Measurements from ENCODE around the gene WDR83.

The WDR83 gene

DNA sequence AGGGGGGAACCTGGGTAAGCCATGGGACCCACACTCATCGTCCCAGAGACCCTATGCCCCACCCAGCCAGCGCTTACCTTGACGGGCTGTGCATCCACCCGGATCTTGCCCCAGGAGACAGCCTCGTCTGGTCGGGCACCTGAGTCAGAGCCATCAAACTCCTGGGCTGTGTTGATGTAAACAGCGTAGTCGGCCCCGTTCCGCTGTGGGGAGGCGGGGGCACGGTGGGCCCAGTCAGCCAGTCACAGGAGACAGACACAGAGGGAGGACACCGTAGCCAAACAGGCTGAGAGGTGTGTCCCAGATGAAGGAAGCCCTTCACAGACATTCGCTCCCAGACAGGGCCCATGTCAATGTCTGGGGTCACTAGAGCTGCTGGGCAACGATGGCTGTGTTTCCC, 9.3 kb downstream of the WDR83 start:
- no peak overlapping the region for H3K27ac ChIP-seq (ENCODE audit: extremely low read depth, low read depth, low read length)
- H3K4me3 ChIP-seq (ENCODE audit: low read depth, low read length): no peak overlapping the region
- H3K4me1 ChIP-seq (ENCODE audit: control insufficient read depth, insufficient read depth, low read length): no peaks in the 10 kb centered on the region
- H3K9me3 ChIP-seq (ENCODE audit: control insufficient read depth, insufficient read depth, low read depth, low read length): no peaks in the 10 kb centered on the region
- ChIA-PET POLR2A (interaction anchor here (0.9 kb wide), 2 partner anchors 17 to 20 kb away, joined by 3 read pairs; partner anchors contain the start of gene FBXW9), CTCF (interaction anchor here (0.6 to 1.2 kb wide), 5 partner anchors 13 to 752 kb away, joined by 3 to 16 read pairs (median 3); no protein-coding TSS in a partner anchor)
- no peak for TF ChIP-seq HIC1 (tag by site-specific recombination; IDR thresholded peaks at IDR 0.05)
- TF ChIP-seq ZNF549 (tag by site-specific recombination; IDR thresholded peaks at IDR 0.05): no peak
- no peak for TF ChIP-seq ZNF221 (tag by site-specific recombination; IDR thresholded peaks at IDR 0.05; ENCODE audit: borderline replicate concordance)
- no peak for TF ChIP-seq ZNF214 (tag by site-specific recombination; IDR thresholded peaks at IDR 0.05; ENCODE audit: borderline replicate concordance)
- TF ChIP-seq ZNF335 (tag by site-specific recombination; conservative IDR thresholded peaks at IDR 0.05): no peak
- no peak for TF ChIP-seq ZNF292 (tag by site-specific recombination; IDR thresholded peaks at IDR 0.05; ENCODE audit: borderline replicate concordance, low read depth)
- TF ChIP-seq ZNF776 (tag by site-specific recombination; IDR thresholded peaks at IDR 0.05; ENCODE audit: borderline replicate concordance): no peak
- no peak for TF ChIP-seq ZNF133 (tag by site-specific recombination; IDR thresholded peaks at IDR 0.05)
- no peak for TF ChIP-seq ZNF426 (tag by site-specific recombination; IDR thresholded peaks at IDR 0.05)
- TF ChIP-seq ZNF677 (tag by site-specific recombination; IDR thresholded peaks at IDR 0.05): no peak
- no peak for TF ChIP-seq ZNF324 (tag by site-specific recombination; IDR thresholded peaks at IDR 0.05)
- no peak for TF ChIP-seq KLF9 (tag by site-specific recombination; IDR thresholded peaks at IDR 0.05; ENCODE audit: low read depth)
- TF ChIP-seq, protein P1, sequence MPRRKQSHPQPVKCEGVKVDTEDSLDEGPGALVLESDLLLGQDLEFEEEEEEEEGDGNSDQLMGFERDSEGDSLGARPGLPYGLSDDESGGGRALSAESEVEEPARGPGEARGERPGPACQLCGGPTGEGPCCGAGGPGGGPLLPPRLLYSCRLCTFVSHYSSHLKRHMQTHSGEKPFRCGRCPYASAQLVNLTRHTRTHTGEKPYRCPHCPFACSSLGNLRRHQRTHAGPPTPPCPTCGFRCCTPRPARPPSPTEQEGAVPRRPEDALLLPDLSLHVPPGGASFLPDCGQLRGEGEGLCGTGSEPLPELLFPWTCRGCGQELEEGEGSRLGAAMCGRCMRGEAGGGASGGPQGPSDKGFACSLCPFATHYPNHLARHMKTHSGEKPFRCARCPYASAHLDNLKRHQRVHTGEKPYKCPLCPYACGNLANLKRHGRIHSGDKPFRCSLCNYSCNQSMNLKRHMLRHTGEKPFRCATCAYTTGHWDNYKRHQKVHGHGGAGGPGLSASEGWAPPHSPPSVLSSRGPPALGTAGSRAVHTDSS (tag by site-specific recombination; IDR thresholded peaks at IDR 0.05): no peak
- no peak for TF ChIP-seq YY2 (tag by site-specific recombination; IDR thresholded peaks at IDR 0.05)
- TF ChIP-seq SETDB1 (IDR thresholded peaks at IDR 0.05; ENCODE audit: insufficient read length, low read length): no peak
- no peak for TF ChIP-seq ATF2 (tag by site-specific recombination; IDR thresholded peaks at IDR 0.05; ENCODE audit: low read depth)
- H3K36me3 ChIP-seq (ENCODE audit: control insufficient read depth in 2 of 2, insufficient read depth in 1 of 2, low read length in 2 of 2): peaks cover 35 to 78% of the 10 kb centered on the region in 2 experiments; a peak in 2 of 3 replicates

GRCh38 chr19:12676384-12676792, 9.8 kb downstream of the WDR83 start:
- no peaks in the 10 kb centered on the region for H3K4me1 ChIP-seq (ENCODE audit: control insufficient read depth, insufficient read depth, low read length)
- no peak overlapping the region for H3K4me3 ChIP-seq (ENCODE audit: low read depth, low read length)
- ChIA-PET CTCF (interaction anchor here (0.6 to 1.2 kb wide), 11 partner anchors 14 to 753 kb away, joined by 3 to 16 read pairs (median 4); partner anchors contain the start of genes ZNF490 and ZNF791), POLR2A (interaction anchor here (0.9 to 1.2 kb wide), 3 partner anchors 16 to 204 kb away, joined by 3 read pairs; partner anchors contain the start of gene FBXW9)
- peaks cover 35 to 78% of the 10 kb centered on the region in 2 experiments; a peak in 2 of 3 replicates for H3K36me3 ChIP-seq (ENCODE audit: control insufficient read depth in 2 of 2, insufficient read depth in 1 of 2, low read length in 2 of 2)
- no peaks in the 10 kb centered on the region for H3K9me3 ChIP-seq (ENCODE audit: control insufficient read depth, insufficient read depth, low read depth, low read length)
- H3K27ac ChIP-seq (ENCODE audit: extremely low read depth, low read depth, low read length): no peak overlapping the region
- TF ChIP-seq ZNF488 (tag by site-specific recombination; IDR thresholded peaks at IDR 0.05) (no peak), ZNF692 (tag by site-specific recombination; IDR thresholded peaks at IDR 0.05) (0 out of 2 replicates have a peak, but pooled peaks have one; percentile 33), ZIC2 (tag by site-specific recombination; IDR thresholded peaks at IDR 0.05) (peak; percentile 78), KLF8 (tag by site-specific recombination; IDR thresholded peaks at IDR 0.05) (peak; percentile 56; the same call in 1 of the 2 replicates), SP3 (tag by site-specific recombination; IDR thresholded peaks at IDR 0.05) (0 out of 2 replicates have a peak, but pooled peaks have one; percentile 13), ZBTB17 (tag by site-specific recombination; IDR thresholded peaks at IDR 0.05) (0 out of 2 replicates have a peak, but pooled peaks have one; percentile 12), ZNF184 (tag by site-specific recombination; IDR thresholded peaks at IDR 0.05) (no peak), GLIS1 (tag by site-specific recombination; IDR thresholded peaks at IDR 0.05) (peak; percentile 12; the same call in 1 of the 2 replicates)
- TF ChIP-seq, protein P2, sequence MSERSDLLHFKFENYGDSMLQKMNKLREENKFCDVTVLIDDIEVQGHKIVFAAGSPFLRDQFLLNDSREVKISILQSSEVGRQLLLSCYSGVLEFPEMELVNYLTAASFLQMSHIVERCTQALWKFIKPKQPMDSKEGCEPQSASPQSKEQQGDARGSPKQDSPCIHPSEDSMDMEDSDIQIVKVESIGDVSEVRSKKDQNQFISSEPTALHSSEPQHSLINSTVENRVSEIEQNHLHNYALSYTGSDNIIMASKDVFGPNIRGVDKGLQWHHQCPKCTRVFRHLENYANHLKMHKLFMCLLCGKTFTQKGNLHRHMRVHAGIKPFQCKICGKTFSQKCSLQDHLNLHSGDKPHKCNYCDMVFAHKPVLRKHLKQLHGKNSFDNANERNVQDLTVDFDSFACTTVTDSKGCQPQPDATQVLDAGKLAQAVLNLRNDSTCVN (tag by site-specific recombination; optimal IDR thresholded peaks at IDR 0.05): peak; percentile 19

All from HEK293 (cell line).